GM13976 (cell line): ENCODE data around the gene RASL10A.

ENCODE experiments used
- DNase-seq: peaks from one replicate; pipeline ENCODE4 v3.0.0; 2012; ENCODE audit warnings: low spot score
- CTCF ChIP-seq: IDR thresholded peaks from 2 replicates; pipeline ENCODE4 v1.5.1; 2012; ENCODE audit warnings: borderline replicate concordance, mild to moderate bottlenecking; ENCODE audit not compliant: insufficient read depth; ENCODE audit errors: extremely low read depth, missing control alignments, control extremely low read depth
- in situ Hi-C: fragments of 300-500 bp; cut with MboI; formaldehyde crosslinking; loops from one replicate; pipeline ENCODE4 v1.12.0; 2022; ENCODE audit warnings: low sequenced_read_pairs, mixed read lengths, inconsistent platforms; ENCODE audit not compliant: unreplicated experiment

Gene RASL10A

GRCh38 chr22:29265929-29266328 lies 49.6 kb downstream of the RASL10A start:
- TF ChIP-seq CTCF = no peak
- no peak for DNase-seq
- in situ Hi-C loops = no loop called here

GRCh38 chr22:29265305-29265704 lies 50.2 kb downstream of the RASL10A start:
- no peak for DNase-seq
- TF ChIP-seq CTCF = no peak
- in situ Hi-C loops = no loop called here

- no peak for DNase-seq
- TF ChIP-seq CTCF = no peak
- in situ Hi-C loops = no loop called here
Observed at GRCh38 chr22:29263791-29264276, 51.7 kb downstream of the RASL10A start.
